ENCODE measurements around the gene ABLIM2. TPM values are rescaled to one million over a fixed set of nuclear protein-coding genes. Genes with fewer than 3 reads are reported as not detected.

Gene ABLIM2
- total RNA-seq, 1 donor from 2014 or later = 5.2 TPM

GRCh38 chr4:8171266-8171665 lies 12.7 kb upstream of the ABLIM2 start:
- no peak overlapping the region for H3K4me3 ChIP-seq
- intact Hi-C loops (cut with DNase I) = no loop called here
- no peak for DNase-seq
- peaks cover 12% of the 10 kb centered on the region for H3K9me3 ChIP-seq
- peaks cover 7% of the 10 kb centered on the region for H3K4me1 ChIP-seq
- H3K27me3 ChIP-seq (ENCODE audit: low read depth) = no peaks in the 10 kb centered on the region
- H3K36me3 ChIP-seq = no peaks in the 10 kb centered on the region
- no peak for ATAC-seq
- no peak overlapping the region for H3K27ac ChIP-seq
- TF ChIP-seq CTCF (IDR thresholded peaks at IDR 0.05) = no peak

GRCh38 chr4:8170341-8170740 lies 11.7 kb upstream of the ABLIM2 start:
- no peak for DNase-seq

GRCh38 chr4:8169763-8170162 lies 11.2 kb upstream of the ABLIM2 start:
- peaks cover 7% of the 10 kb centered on the region for H3K4me1 ChIP-seq
- H3K36me3 ChIP-seq = no peaks in the 10 kb centered on the region
- H3K4me3 ChIP-seq = no peak overlapping the region
- H3K27me3 ChIP-seq (ENCODE audit: low read depth) = no peaks in the 10 kb centered on the region
- intact Hi-C loops (cut with DNase I) = no loop called here
- no peak for TF ChIP-seq CTCF (IDR thresholded peaks at IDR 0.05)
- peaks cover 12% of the 10 kb centered on the region for H3K9me3 ChIP-seq
- no peak for DNase-seq
- no peak for ATAC-seq
- no peak overlapping the region for H3K27ac ChIP-seq

More at GRCh38 chr4:8170341-8170740, 11.7 kb upstream of the ABLIM2 start:
- ATAC-seq = no peak
- Histone ChIP-seq H3K9me3 (peaks cover 12% of the 10 kb centered on the region), H3K27me3 (ENCODE audit: low read depth) (no peaks in the 10 kb centered on the region), H3K4me3 (no peak overlapping the region), H3K4me1 (peaks cover 7% of the 10 kb centered on the region), H3K27ac (no peak overlapping the region), H3K36me3 (no peaks in the 10 kb centered on the region)
- no peak for TF ChIP-seq CTCF (IDR thresholded peaks at IDR 0.05)
- intact Hi-C loops (cut with DNase I) = no loop called here

GRCh38 chr4:8168832-8169598 lies 10.4 kb upstream of the ABLIM2 start:
- ATAC-seq (no peak), DNase-seq (no peak)
- Histone ChIP-seq H3K4me3 (no peak overlapping the region), H3K9me3 (peaks cover 12% of the 10 kb centered on the region), H3K27ac (no peak overlapping the region), H3K36me3 (no peaks in the 10 kb centered on the region), H3K4me1 (peaks cover 7% of the 10 kb centered on the region), H3K27me3 (ENCODE audit: low read depth) (no peaks in the 10 kb centered on the region)
- intact Hi-C loops (cut with DNase I) = no loop called here
- no peak for TF ChIP-seq CTCF (IDR thresholded peaks at IDR 0.05)

- H3K9me3 ChIP-seq = peaks cover 12% of the 10 kb centered on the region
- ATAC-seq (no peak), DNase-seq (no peak)
- H3K27me3 ChIP-seq (ENCODE audit: low read depth) = no peaks in the 10 kb centered on the region
- H3K4me3 ChIP-seq = no peak overlapping the region
- peak; percentile 44 for TF ChIP-seq CTCF (IDR thresholded peaks at IDR 0.05)
- no peaks in the 10 kb centered on the region for H3K36me3 ChIP-seq
- H3K27ac ChIP-seq = no peak overlapping the region
- peaks cover 7% of the 10 kb centered on the region for H3K4me1 ChIP-seq
- intact Hi-C loops (cut with DNase I) = no loop called here
Measured at GRCh38 chr4:8168232-8168631, 9.6 kb upstream of the ABLIM2 start.

Measured in lower lobe of right lung (tissue), 2 donors.